GM18870 (cell line): ENCODE data around the gene ZNF763.
"Not testable (repeated sequence)": the region's sequence is repeated elsewhere in the genome, so short reads cannot be mapped to it uniquely, and the experiment has no call there.

Experiments
- ATAC-seq: cut with Tn5 transposase; IDR thresholded peaks from one replicate; pipeline ENCODE4 v1.9.1; 2021; ENCODE audit warnings: moderate library complexity; ENCODE audit not compliant: unreplicated experiment

ZNF763 gene

DNA sequence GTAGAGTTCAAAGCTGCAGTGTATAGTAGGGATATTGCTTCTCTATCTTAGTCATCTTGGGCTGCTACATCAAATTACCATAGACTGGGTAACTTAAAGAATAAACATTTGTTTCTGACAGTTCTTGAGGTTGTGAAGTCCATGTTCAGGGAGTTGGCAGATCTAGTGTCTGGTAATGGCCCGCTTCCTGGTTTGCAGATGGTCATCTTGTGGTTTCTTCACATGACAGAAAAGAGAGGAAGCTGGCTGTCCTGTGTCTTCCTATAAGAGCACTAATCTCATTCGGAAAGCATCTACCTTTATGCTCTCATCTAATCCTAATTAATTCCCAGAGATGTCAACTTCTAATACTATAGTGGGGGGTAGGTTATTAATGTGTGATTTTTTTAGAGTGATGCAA lies 6.2 kb downstream of the ZNF763 start:
- no peak for ATAC-seq

DNA sequence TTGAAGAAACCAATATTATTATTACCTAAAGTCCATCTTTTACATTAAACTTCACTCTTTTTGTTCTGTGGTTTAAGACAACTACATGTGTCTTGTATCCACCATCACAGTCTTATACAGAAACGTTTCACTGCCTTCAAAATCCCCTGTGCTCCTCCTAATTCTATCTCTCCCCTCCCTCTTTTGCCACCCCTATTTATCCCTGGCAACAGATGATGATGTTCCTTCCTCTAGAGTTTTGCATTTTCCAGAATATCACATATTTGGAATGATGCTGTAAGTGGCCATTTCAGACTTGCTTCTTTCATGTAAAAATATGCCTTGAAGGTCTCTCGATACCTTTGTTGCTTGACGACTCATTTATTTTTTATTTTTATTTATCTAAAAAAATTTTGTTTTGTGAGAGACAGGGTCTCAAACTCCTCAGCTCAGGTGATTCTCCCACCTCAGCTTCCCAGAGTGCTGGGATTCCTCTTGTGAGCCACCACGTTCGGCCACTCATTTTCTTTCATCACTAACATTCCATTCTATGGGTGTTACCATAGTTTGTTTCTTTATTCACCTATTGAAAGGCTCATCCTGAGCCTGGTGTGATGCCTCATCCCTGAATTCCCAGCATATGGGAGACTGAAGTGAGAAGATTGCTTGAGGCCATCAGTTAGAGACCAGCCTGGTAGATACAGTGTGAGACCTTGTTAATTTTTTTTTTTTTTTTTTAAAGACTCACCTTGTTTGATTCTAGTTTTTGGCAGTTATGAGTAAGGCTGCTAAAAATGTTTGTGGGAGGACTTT lies 8.4 kb downstream of the ZNF763 start:
- no peak for ATAC-seq

DNA sequence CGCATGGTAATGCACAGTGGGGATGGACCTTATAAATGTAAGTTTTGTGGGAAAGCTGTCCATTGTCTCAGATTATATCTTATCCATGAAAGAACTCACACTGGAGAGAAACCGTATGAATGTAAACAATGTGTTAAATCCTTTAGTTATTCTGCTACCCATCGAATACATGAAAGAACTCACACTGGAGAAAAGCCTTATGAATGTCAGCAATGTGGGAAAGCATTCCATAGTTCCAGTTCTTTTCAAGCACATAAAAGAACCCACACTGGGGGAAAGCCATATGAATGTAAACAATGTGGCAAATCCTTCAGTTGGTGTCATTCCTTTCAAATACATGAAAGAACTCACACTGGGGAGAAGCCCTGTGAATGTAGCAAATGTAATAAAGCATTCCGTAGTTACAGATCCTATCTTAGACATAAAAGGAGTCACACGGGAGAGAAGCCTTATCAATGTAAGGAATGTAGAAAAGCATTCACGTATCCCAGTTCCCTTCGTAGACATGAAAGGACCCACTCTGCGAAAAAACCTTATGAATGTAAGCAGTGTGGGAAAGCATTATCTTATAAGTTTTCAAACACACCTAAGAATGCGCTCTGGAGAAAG lies 13.8 kb downstream of the ZNF763 start:
- ATAC-seq: no peak

GRCh38 chr19:11979527-11979926 lies 14.7 kb downstream of the ZNF763 start:
- ATAC-seq: no peak

DNA sequence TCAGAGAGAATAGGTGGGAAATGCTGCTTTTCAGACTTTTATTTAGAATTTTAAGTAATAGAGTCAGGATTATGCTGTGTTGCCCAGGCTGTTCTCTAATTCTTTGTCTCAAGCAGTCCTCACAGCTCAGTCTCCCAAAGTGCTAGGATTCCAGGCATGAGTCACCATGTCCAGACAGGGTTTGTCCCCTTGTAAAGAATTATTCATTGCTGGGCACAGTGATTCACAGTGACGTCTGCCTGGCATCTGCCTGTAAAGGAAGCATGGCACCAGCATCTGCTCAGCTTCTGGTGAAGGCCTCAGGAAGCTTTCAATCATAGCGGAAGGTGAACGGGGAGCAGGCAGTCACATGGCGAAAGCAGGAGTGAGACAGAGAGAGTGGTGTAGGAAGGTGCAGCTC lies 17.7 kb downstream of the ZNF763 start:
- ATAC-seq: no peak

- no peak for ATAC-seq
Measured at GRCh38 chr19:11984986-11985385, 20.1 kb downstream of the ZNF763 start.

DNA sequence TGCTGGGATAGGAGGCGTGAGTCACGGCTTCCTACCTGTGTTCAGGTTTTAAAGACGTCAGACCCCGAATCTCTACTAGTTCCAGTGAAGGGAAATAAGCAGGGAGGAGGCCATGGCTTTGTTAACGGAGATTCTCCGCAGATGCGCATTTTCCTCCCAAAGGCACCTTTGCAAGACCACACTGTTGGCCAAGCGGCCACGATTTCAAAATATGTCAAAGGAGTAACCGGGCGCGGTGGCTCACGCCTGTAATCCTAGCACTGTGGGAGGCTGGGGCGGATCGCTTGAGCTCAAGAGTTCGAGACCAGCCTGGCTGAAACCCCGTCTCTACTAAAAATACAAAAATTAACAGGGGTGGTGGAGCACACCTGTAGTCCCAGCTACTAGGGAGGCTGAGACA lies 21.9 kb downstream of the ZNF763 start:
- no peak for ATAC-seq

GRCh38 chr19:11987405-11988281 lies 22.8 kb downstream of the ZNF763 start:
- ATAC-seq: peak; percentile 62

DNA sequence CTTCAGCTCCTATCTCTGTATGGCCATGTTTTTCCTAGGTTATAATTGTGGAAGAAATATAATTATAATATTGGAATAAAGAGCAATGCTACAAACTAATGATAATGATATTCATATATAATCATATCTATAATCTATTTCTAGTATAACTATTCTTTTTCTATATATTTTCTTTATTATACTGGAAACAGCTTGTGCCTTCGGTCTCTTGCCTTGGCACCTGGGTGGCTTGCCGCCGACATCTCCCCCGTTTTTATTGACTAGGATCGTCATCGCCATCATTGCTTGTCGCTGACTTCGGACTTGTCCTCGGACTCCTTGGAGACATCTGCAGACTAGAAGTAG lies 24.2 kb downstream of the ZNF763 start:
- ATAC-seq: no peak

- ATAC-seq: not testable (repeated sequence)
Measured at GRCh38 chr19:11991921-11992320, 27.1 kb downstream of the ZNF763 start.

DNA sequence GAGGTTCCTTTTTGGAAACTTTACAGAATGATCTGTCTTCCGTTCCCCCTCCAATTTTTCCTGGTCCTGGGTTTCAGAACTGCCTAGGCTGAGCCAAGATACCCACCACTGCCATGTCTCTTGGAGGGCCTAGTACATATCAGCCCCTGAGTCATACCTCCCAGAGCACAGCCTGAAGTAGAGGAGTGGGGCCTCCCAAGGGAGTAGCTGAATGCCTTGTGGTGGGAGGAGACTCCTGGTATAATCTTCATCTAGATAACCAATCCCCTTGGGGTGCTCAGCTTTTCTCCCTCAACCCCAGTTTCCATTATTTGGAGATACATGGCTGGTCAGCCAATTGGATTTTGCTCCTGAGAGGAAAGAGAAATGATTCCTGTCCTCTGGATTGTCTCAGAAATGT lies 30.3 kb downstream of the ZNF763 start:
- ATAC-seq: no peak

GRCh38 chr19:12000152-12000981 lies 35.5 kb downstream of the ZNF763 start:
- ATAC-seq: no peak

- ATAC-seq: no peak
Measured at GRCh38 chr19:12015015-12015752, 50.3 kb downstream of the ZNF763 start.

- no peak for ATAC-seq
Measured at GRCh38 chr19:12015753-12016116, 50.9 kb downstream of the ZNF763 start.
